GM21723 (cell line): ENCODE measurements around the gene TDRD9.
"Not testable (repeated sequence)": the region's sequence is repeated elsewhere in the genome, so short reads cannot be mapped to it uniquely, and the experiment has no call there.

ENCODE experiments used
- ATAC-seq: cut with Tn5 transposase; IDR thresholded peaks from one replicate; pipeline ENCODE4 v1.9.1; 2021; ENCODE audit warnings: mild to moderate bottlenecking, moderate library complexity; ENCODE audit not compliant: unreplicated experiment

Gene TDRD9

GRCh38 chr14:103928011-103928890 lies at the start of gene TDRD9:
TDRD9 (plus strand) TSS chr14:103928456; CDS start chr14:103928510, 54 bp downstream.
- no peak for ATAC-seq

GRCh38 chr14:103879118-103879569 lies 49.1 kb upstream of the TDRD9 start:
- ATAC-seq: no peak

- ATAC-seq: no peak
Observed at GRCh38 chr14:103879570-103880347, 48.5 kb upstream of the TDRD9 start.

GRCh38 chr14:103880348-103881267 lies 47.6 kb upstream of the TDRD9 start:
- ATAC-seq: no peak

GRCh38 chr14:103881268-103882201 lies 46.7 kb upstream of the TDRD9 start:
- no peak for ATAC-seq

- ATAC-seq: no peak
Observed at GRCh38 chr14:103882503-103883262, 45.6 kb upstream of the TDRD9 start.

GRCh38 chr14:103883263-103883523 lies 45.1 kb upstream of the TDRD9 start:
- ATAC-seq: no peak

- no peak for ATAC-seq
Observed at GRCh38 chr14:103884854-103885253, 43.4 kb upstream of the TDRD9 start.

- ATAC-seq: no peak
Observed at GRCh38 chr14:103885509-103885932, 42.7 kb upstream of the TDRD9 start.

GRCh38 chr14:103886304-103887169 lies 41.7 kb upstream of the TDRD9 start:
- no peak for ATAC-seq

GRCh38 chr14:103887170-103887501 lies 41.1 kb upstream of the TDRD9 start:
- no peak for ATAC-seq

- no peak for ATAC-seq
Observed at GRCh38 chr14:103887557-103888115, 40.6 kb upstream of the TDRD9 start.

- ATAC-seq: not testable (repeated sequence)
Observed at GRCh38 chr14:103889002-103889312, 39.3 kb upstream of the TDRD9 start.

GRCh38 chr14:103889313-103890051 lies 38.8 kb upstream of the TDRD9 start:
- no peak for ATAC-seq

GRCh38 chr14:103890052-103890371 lies 38.2 kb upstream of the TDRD9 start:
- ATAC-seq: no peak

GRCh38 chr14:103890821-103891666 lies 37.2 kb upstream of the TDRD9 start:
- no peak for ATAC-seq
